Activated CD8-positive, alpha-beta memory T cell treated with anti-CD3 and anti-CD28 coated beads, Interleukin-2, amount 50 U/mL, for 4 hours (primary cell): ENCODE results near the gene MINDY2.
"Not testable (repeated sequence)": the region's sequence is repeated elsewhere in the genome, so short reads cannot be mapped to it uniquely, and the experiment has no call there.

ENCODE experiments used
- DNase-seq: peaks from one replicate; pipeline ENCODE4 v3.0.0-alpha.2; 2020

The MINDY2 gene

GRCh38 chr15:58752716-58753115 lies 18.4 kb upstream of the MINDY2 start:
- no peak for DNase-seq

GRCh38 chr15:58755350-58755749 lies 15.8 kb upstream of the MINDY2 start:
- no peak for DNase-seq

- DNase-seq, result no peak
Observed at GRCh38 chr15:58755956-58756355, 15.1 kb upstream of the MINDY2 start.

GRCh38 chr15:58758141-58758540 lies 13.0 kb upstream of the MINDY2 start:
- DNase-seq, result no peak

GRCh38 chr15:58760385-58761009 lies 10.6 kb upstream of the MINDY2 start:
- no peak for DNase-seq

- no peak for DNase-seq
Observed at GRCh38 chr15:58761010-58761388, 10.1 kb upstream of the MINDY2 start.

GRCh38 chr15:58762285-58762684 lies 8.8 kb upstream of the MINDY2 start:
- DNase-seq, result no peak

- no peak for DNase-seq
Observed at GRCh38 chr15:58762731-58763130, 8.4 kb upstream of the MINDY2 start.

- no peak for DNase-seq
Observed at GRCh38 chr15:58764468-58764867, 6.6 kb upstream of the MINDY2 start.

GRCh38 chr15:58766290-58766689 lies 4.8 kb upstream of the MINDY2 start:
- no peak for DNase-seq

- not testable (repeated sequence) for DNase-seq
Observed at GRCh38 chr15:58768601-58769004, 2.5 kb upstream of the MINDY2 start.

- DNase-seq, result no peak
Observed at GRCh38 chr15:58770519-58770856, 614 bp upstream of the MINDY2 start.

GRCh38 chr15:58771621-58772250 lies 634 bp downstream of the MINDY2 start:
- peak; percentile 23 for DNase-seq

- no peak for DNase-seq
Observed at GRCh38 chr15:58773024-58773423, 1.9 kb downstream of the MINDY2 start.

- DNase-seq, result no peak
Observed at GRCh38 chr15:58775402-58775801, 4.3 kb downstream of the MINDY2 start.

GRCh38 chr15:58777107-58777506 lies 6.0 kb downstream of the MINDY2 start:
- DNase-seq, result no peak

- no peak for DNase-seq
Observed at GRCh38 chr15:58779554-58779953, 8.5 kb downstream of the MINDY2 start.

GRCh38 chr15:58785355-58785754 lies 14.3 kb downstream of the MINDY2 start:
- DNase-seq, result no peak

- no peak for DNase-seq
Observed at GRCh38 chr15:58788056-58788710, 17.1 kb downstream of the MINDY2 start.

- DNase-seq, result no peak
Observed at GRCh38 chr15:58793862-58794261, 22.8 kb downstream of the MINDY2 start.

GRCh38 chr15:58795825-58796224 lies 24.7 kb downstream of the MINDY2 start:
- no peak for DNase-seq

- no peak for DNase-seq
Observed at GRCh38 chr15:58797505-58797904, 26.4 kb downstream of the MINDY2 start.

- no peak for DNase-seq
Observed at GRCh38 chr15:58805095-58805494, 34.0 kb downstream of the MINDY2 start.

GRCh38 chr15:58823267-58823666 lies 52.2 kb downstream of the MINDY2 start:
- not testable (repeated sequence) for DNase-seq

GRCh38 chr15:58830556-58830955 lies 59.5 kb downstream of the MINDY2 start:
- DNase-seq, result no peak
